Keratinocyte (primary cell): ENCODE measurements around the gene SLC26A4. TPM values are rescaled to one million over a fixed set of nuclear protein-coding genes. Genes with fewer than 3 reads are reported as not detected.

Experiments used
- DNase-seq: peaks from one replicate; pipeline ENCODE4 v3.0.0-alpha.2; 2011; ENCODE audit warnings: low read depth, missing footprints, low spot score
- FAIRE-seq: peaks from 2 replicates; lab custom pipeline; 2011; peaks lifted over from hg19 to GRCh38; lab: Jason Lieb, UNC
- H2AFZ ChIP-seq: 2 replicates; pipeline ENCODE4 v1.6.0; 2012; ENCODE audit warnings: low read length, control low read depth, inconsistent platforms; ENCODE audit not compliant: control insufficient read depth
- H3K27ac ChIP-seq: 2 replicates; pipeline ENCODE4 v1.5.1; 2011; ENCODE audit warnings: low read length; ENCODE audit not compliant: control insufficient read depth, insufficient read depth
- H3K27me3 ChIP-seq: 3 replicates; pipeline ENCODE4 v1.6.0; 2011; ENCODE audit warnings: low read length; ENCODE audit not compliant: control insufficient read depth, insufficient read depth; ENCODE audit errors: extremely low read depth
- H3K36me3 ChIP-seq, 2 experiments: 2 replicates in 1 of 2; 3 replicates in 1 of 2; pipeline ENCODE4 v1.5.1; 2011; ENCODE audit warnings: low read length in 2 of 2, mild to moderate bottlenecking in 1 of 2; ENCODE audit not compliant: control insufficient read depth in 2 of 2, insufficient read depth in 2 of 2; ENCODE audit errors: extremely low read depth in 1 of 2
- H3K4me1 ChIP-seq: 3 replicates; pipeline ENCODE4 v1.5.1; 2011; ENCODE audit warnings: low read length; ENCODE audit not compliant: control insufficient read depth, insufficient read depth; ENCODE audit errors: extremely low read depth
- H3K4me2 ChIP-seq: 3 replicates; pipeline ENCODE4 v1.6.0; 2011; ENCODE audit warnings: low read depth, low read length; ENCODE audit not compliant: control insufficient read depth, insufficient read depth; ENCODE audit errors: extremely low read depth
- H3K4me3 ChIP-seq, 3 experiments: fragments of 200-600 bp in 1 of 3; sonication (generic) in 1 of 3; 2 replicates in 2 of 3; 3 replicates in 1 of 3; pipeline ENCODE4 v1.5.1; 2011 to 2016; ENCODE audit warnings: low read length in 3 of 3, mild to moderate bottlenecking in 3 of 3, control low read depth in 2 of 3, inconsistent platforms in 1 of 3, low read depth in 1 of 3, mixed read lengths in 1 of 3, mixed run types in 1 of 3, moderate library complexity in 1 of 3; ENCODE audit not compliant: control insufficient read depth in 2 of 3, insufficient read depth in 2 of 3; ENCODE audit errors: extremely low read depth in 1 of 3
- H3K79me2 ChIP-seq: 2 replicates; pipeline ENCODE4 v1.6.0; 2012; ENCODE audit warnings: low read length; ENCODE audit not compliant: control insufficient read depth, insufficient read depth
- H3K9ac ChIP-seq: 3 replicates; pipeline ENCODE4 v1.6.0; 2011; ENCODE audit warnings: low read length; ENCODE audit not compliant: control insufficient read depth, insufficient read depth; ENCODE audit errors: extremely low read depth
- H3K9me1 ChIP-seq: 3 replicates; pipeline ENCODE4 v1.6.0; 2011; ENCODE audit warnings: low read length; ENCODE audit not compliant: control insufficient read depth, insufficient read depth; ENCODE audit errors: extremely low read depth
- H3K9me3 ChIP-seq: 2 replicates; pipeline ENCODE4 v1.5.1; 2012; ENCODE audit warnings: low read depth, low read length; ENCODE audit not compliant: control insufficient read depth
- H4K20me1 ChIP-seq: 3 replicates; pipeline ENCODE4 v1.6.0; 2011; ENCODE audit warnings: low read length; ENCODE audit not compliant: control insufficient read depth, insufficient read depth; ENCODE audit errors: extremely low read depth
- EZH2 ChIP-seq: IDR thresholded peaks from one replicate; pipeline ENCODE4 v1.6.1; 2012; ENCODE audit warnings: inconsistent platforms, mild to moderate bottlenecking, low read length, moderate library complexity
- dilution Hi-C: fragments of 300-500 bp; cut with MboI; formaldehyde crosslinking; loops from one replicate; pipeline ENCODE4 v1.7.0; 2020; ENCODE audit warnings: low sequenced_read_pairs; ENCODE audit not compliant: extremely low pct_ligation_motif_present
- polyA plus RNA-seq, 5 experiments: library from polyadenylated mRNA; depleted of rRNA in 3 of 5; stranded (reverse) in 3 of 5; stranded (forward) in 1 of 5; unstranded in 1 of 5; fragments of >200 nt; gene quantifications; 1 replicate in 1 of 5; 2 replicates in 3 of 5; 3 replicates in 1 of 5; pipeline versions ENCODE4 v1.2.1 to v1.2.3, GENCODE V29; 2011 to 2012; ENCODE audit warnings: missing spikeins in 2 of 5, low read depth in 1 of 5, low replicate concordance in 1 of 5
- TF ChIP-seq, protein P1 (sequence below), 3 experiments: IDR thresholded peaks in 1 of 3; conservative IDR thresholded peaks in 1 of 3; optimal IDR thresholded peaks in 1 of 3; 2 replicates in 2 of 3; 3 replicates in 1 of 3; pipeline versions ENCODE3 to v1.5.1; 2011; ENCODE audit warnings: low read length in 3 of 3, mild to moderate bottlenecking in 3 of 3, moderate library complexity in 2 of 3, control low read depth in 1 of 3, inconsistent platforms in 1 of 3; ENCODE audit not compliant: insufficient read depth in 2 of 3; ENCODE audit errors: extremely low read depth in 1 of 3

Gene SLC26A4
- polyA plus RNA-seq, 1 donor (not counting 4 experiments of a cell fraction or from before 2014, with no cell fraction given), result 0.26 TPM

DNA sequence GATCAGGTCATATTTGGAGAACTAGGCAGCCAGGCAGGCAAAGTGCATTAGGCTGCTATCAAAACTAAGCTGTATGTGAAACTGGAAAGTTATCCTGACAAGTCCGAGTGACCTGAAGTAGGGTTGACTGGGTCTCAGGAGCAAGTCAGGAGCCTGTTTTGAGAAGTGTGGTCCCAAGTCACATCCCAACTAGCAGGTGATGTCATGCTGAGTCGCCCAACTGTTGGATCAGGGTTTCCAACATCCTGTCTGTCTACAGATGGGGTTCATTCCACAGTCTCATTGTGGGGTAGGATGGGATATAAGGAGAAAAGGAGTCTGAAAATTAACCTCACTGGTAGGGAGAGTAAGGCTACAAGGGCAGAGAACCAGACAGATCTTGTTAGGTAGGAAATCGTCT, 27.0 kb downstream of the SLC26A4 start:
- dilution Hi-C loops, result no loop called here
- no peak overlapping the region for H2AFZ ChIP-seq
- no peaks in the 10 kb centered on the region for H3K36me3 ChIP-seq
- FAIRE-seq (peak; percentile 23), DNase-seq (peak; percentile 23)
- no peak for TF ChIP-seq EZH2
- TF ChIP-seq, protein P1, sequence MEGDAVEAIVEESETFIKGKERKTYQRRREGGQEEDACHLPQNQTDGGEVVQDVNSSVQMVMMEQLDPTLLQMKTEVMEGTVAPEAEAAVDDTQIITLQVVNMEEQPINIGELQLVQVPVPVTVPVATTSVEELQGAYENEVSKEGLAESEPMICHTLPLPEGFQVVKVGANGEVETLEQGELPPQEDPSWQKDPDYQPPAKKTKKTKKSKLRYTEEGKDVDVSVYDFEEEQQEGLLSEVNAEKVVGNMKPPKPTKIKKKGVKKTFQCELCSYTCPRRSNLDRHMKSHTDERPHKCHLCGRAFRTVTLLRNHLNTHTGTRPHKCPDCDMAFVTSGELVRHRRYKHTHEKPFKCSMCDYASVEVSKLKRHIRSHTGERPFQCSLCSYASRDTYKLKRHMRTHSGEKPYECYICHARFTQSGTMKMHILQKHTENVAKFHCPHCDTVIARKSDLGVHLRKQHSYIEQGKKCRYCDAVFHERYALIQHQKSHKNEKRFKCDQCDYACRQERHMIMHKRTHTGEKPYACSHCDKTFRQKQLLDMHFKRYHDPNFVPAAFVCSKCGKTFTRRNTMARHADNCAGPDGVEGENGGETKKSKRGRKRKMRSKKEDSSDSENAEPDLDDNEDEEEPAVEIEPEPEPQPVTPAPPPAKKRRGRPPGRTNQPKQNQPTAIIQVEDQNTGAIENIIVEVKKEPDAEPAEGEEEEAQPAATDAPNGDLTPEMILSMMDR (optimal IDR thresholded peaks at IDR 0.05 in 1 of 3, IDR thresholded peaks at IDR 0.05 in 1 of 3, conservative IDR thresholded peaks at IDR 0.05 in 1 of 3; ENCODE audit: extremely low read depth in 1 of 3, insufficient read depth in 2 of 3, low read length in 3 of 3), result no peak
- no peaks in the 10 kb centered on the region for H3K9me1 ChIP-seq
- H3K4me3 ChIP-seq, result no peak overlapping the region
- H3K4me1 ChIP-seq, result peaks cover 3% of the 10 kb centered on the region
- H3K4me2 ChIP-seq, result no peak overlapping the region
- H4K20me1 ChIP-seq, result no peaks in the 10 kb centered on the region
- H3K9ac ChIP-seq, result no peak overlapping the region
- H3K79me2 ChIP-seq, result no peaks in the 10 kb centered on the region
- no peaks in the 10 kb centered on the region for H3K27me3 ChIP-seq
- no peak overlapping the region for H3K27ac ChIP-seq
- H3K9me3 ChIP-seq, result no peaks in the 10 kb centered on the region

- Histone ChIP-seq H3K4me2 (no peak overlapping the region), H3K27ac (no peak overlapping the region), H3K4me1 (peaks cover 3% of the 10 kb centered on the region), H2AFZ (no peak overlapping the region), H3K9me3 (no peaks in the 10 kb centered on the region), H3K9me1 (no peaks in the 10 kb centered on the region), H3K79me2 (no peaks in the 10 kb centered on the region), H3K36me3 (no peaks in the 10 kb centered on the region), H4K20me1 (no peaks in the 10 kb centered on the region), H3K27me3 (peaks cover 3% of the 10 kb centered on the region), H3K4me3 (no peak overlapping the region), H3K9ac (no peak overlapping the region)
- TF ChIP-seq, protein P1 (optimal IDR thresholded peaks at IDR 0.05 in 1 of 3, IDR thresholded peaks at IDR 0.05 in 1 of 3, conservative IDR thresholded peaks at IDR 0.05 in 1 of 3; ENCODE audit: extremely low read depth in 1 of 3, insufficient read depth in 2 of 3, low read length in 3 of 3), result no peak
- no peak for TF ChIP-seq EZH2
- DNase-seq (no peak), FAIRE-seq (no peak)
- dilution Hi-C loops, result no loop called here
These were observed 28.9 kb downstream of the SLC26A4 start for GRCh38 chr7:107689553-107689952.
